Endothelial cell of umbilical vein (primary cell): ENCODE results near the gene TMEM139. TPM values are rescaled to one million over a fixed set of nuclear protein-coding genes. Genes with fewer than 3 reads are reported as not detected.

ENCODE experiments used
- BruUV-seq: library from RNA; stranded (reverse); fragments of 400-500 nt; replicated peaks from 2 replicates; lab custom pipeline; 2021; lab: Mats Ljungman, UMichigan
- CTCF ChIA-PET: fragments of 300-600, 350-600 bp; sonication (Branson Sonifier 250); formaldehyde crosslinking; loops from one replicate; lab custom pipeline; 2021; ENCODE audit warnings: antibody characterized with exemption, inconsistent platforms; lab: Charles Lee
- POLR2A ChIA-PET: fragments of 300-600, 350-600 bp; sonication (Branson Sonifier 250); formaldehyde crosslinking; loops from one replicate; lab custom pipeline; 2021; ENCODE audit warnings: antibody characterized with exemption, inconsistent platforms; lab: Charles Lee
- DNase-seq: peaks from one replicate; pipeline ENCODE4 v3.0.0-alpha.2; 2011; ENCODE audit warnings: low read depth, low spot score
- FAIRE-seq: peaks from 2 replicates; lab custom pipeline; 2011; peaks lifted over from hg19 to GRCh38; lab: Jason Lieb, UNC
- H2AFZ ChIP-seq: 2 replicates; pipeline ENCODE4 v1.6.0; 2012; ENCODE audit warnings: low read depth, low read length, control low read depth, inconsistent platforms
- H3K27ac ChIP-seq: 2 replicates; pipeline ENCODE4 v1.5.1; 2011; ENCODE audit warnings: low read depth, mild to moderate bottlenecking, control low read depth, low read length, moderate library complexity; ENCODE audit not compliant: insufficient read depth
- H3K27me3 ChIP-seq, 2 experiments: 2 replicates each; pipeline versions ENCODE4 v1.6.0 to v1.6.1; 2011; ENCODE audit warnings: low read length in 2 of 2, mixed read lengths in 1 of 2; ENCODE audit not compliant: control insufficient read depth in 2 of 2, insufficient read depth in 2 of 2
- H3K36me3 ChIP-seq, 2 experiments: 2 replicates in 1 of 2; 3 replicates in 1 of 2; pipeline ENCODE4 v1.5.1; 2011; ENCODE audit warnings: low read length in 2 of 2, mild to moderate bottlenecking in 1 of 2, moderate library complexity in 1 of 2; ENCODE audit not compliant: control insufficient read depth in 2 of 2, insufficient read depth in 2 of 2; ENCODE audit errors: extremely low read depth in 1 of 2
- H3K4me1 ChIP-seq: 3 replicates; pipeline ENCODE4 v1.5.1; 2011; ENCODE audit warnings: mild to moderate bottlenecking, low read length; ENCODE audit not compliant: control insufficient read depth, insufficient read depth; ENCODE audit errors: extremely low read depth
- H3K4me2 ChIP-seq: 2 replicates; pipeline ENCODE4 v1.6.1; 2011; ENCODE audit warnings: low read length, control low read depth, mixed read lengths; ENCODE audit not compliant: insufficient read depth
- H3K4me3 ChIP-seq, 3 experiments: fragments of 200-600 bp in 1 of 3; sonication (generic), shearing (Covaris generic) in 1 of 3; replicated peaks in 1 of 3; 2 replicates each; pipeline ENCODE4 v1.5.1; 2011 to 2016; ENCODE audit warnings: control low read depth in 3 of 3, low read length in 3 of 3, mild to moderate bottlenecking in 2 of 3, inconsistent platforms in 1 of 3, low read depth in 1 of 3, moderate library complexity in 1 of 3; ENCODE audit not compliant: insufficient read depth in 1 of 3
- H3K79me2 ChIP-seq: 2 replicates; pipeline ENCODE4 v1.6.0; 2012; ENCODE audit warnings: low read length, inconsistent platforms; ENCODE audit not compliant: control insufficient read depth, insufficient read depth
- H3K9ac ChIP-seq: replicated peaks from 2 replicates; pipeline ENCODE3; 2011; ENCODE audit warnings: low read length, control low read depth; ENCODE audit not compliant: insufficient read depth; ENCODE audit errors: extremely low read depth
- H3K9me1 ChIP-seq: replicated peaks from 3 replicates; pipeline ENCODE4 v1.6.0; 2011; ENCODE audit warnings: mild to moderate bottlenecking, low read length; ENCODE audit not compliant: control insufficient read depth, insufficient read depth; ENCODE audit errors: extremely low read depth
- H3K9me3 ChIP-seq: replicated peaks from 2 replicates; pipeline ENCODE4 v1.5.1; 2012; ENCODE audit warnings: low read length, inconsistent platforms; ENCODE audit not compliant: control insufficient read depth, insufficient read depth
- H4K20me1 ChIP-seq: replicated peaks from 2 replicates; pipeline ENCODE3; 2011; ENCODE audit warnings: mild to moderate bottlenecking, low read length; ENCODE audit not compliant: control insufficient read depth, insufficient read depth; ENCODE audit errors: extremely low read depth
- CTCF ChIP-seq, 2 donors: IDR thresholded peaks; 1 replicate in 1 of 2; 2 replicates in 1 of 2; pipeline ENCODE4 v1.5.1; 2011; ENCODE audit warnings: low read length in 2 of 2, mild to moderate bottlenecking in 2 of 2, moderate library complexity in 2 of 2, control low read depth in 1 of 2, inconsistent platforms in 1 of 2, low read depth in 1 of 2; ENCODE audit not compliant: insufficient read depth in 1 of 2; ENCODE audit errors: extremely low read depth in 1 of 2
- EZH2 ChIP-seq: IDR thresholded peaks from 2 replicates; pipeline ENCODE4 v1.6.1; 2012; ENCODE audit warnings: borderline replicate concordance, low read depth, mild to moderate bottlenecking, moderate library complexity, low read length, inconsistent platforms; ENCODE audit not compliant: severe bottlenecking
- FOS ChIP-seq: IDR thresholded peaks from 2 replicates; pipeline ENCODE4 v1.6.1; 2011; ENCODE audit warnings: mild to moderate bottlenecking, low read length, moderate library complexity, borderline replicate concordance; ENCODE audit not compliant: insufficient read depth
- GATA2 ChIP-seq: IDR thresholded peaks from 2 replicates; pipeline ENCODE4 v1.7.0; 2011; ENCODE audit warnings: low read depth, mild to moderate bottlenecking, moderate library complexity, mixed read lengths, low read length; ENCODE audit not compliant: insufficient read length, insufficient read depth
- JUN ChIP-seq: IDR thresholded peaks from 2 replicates; pipeline ENCODE4 v1.6.1; 2011; ENCODE audit warnings: borderline replicate concordance, low read depth; ENCODE audit not compliant: insufficient read length, insufficient read depth
- MAX ChIP-seq: IDR thresholded peaks from 2 replicates; pipeline ENCODE4 v1.6.1; 2011; ENCODE audit not compliant: insufficient read depth, insufficient read length
- MYC ChIP-seq: IDR thresholded peaks from one replicate; pipeline ENCODE4 v1.6.1; 2011; ENCODE audit warnings: mild to moderate bottlenecking, low read depth, low read length
- POLR2A ChIP-seq: IDR thresholded peaks from 2 replicates; pipeline ENCODE4 v1.6.1; 2012; ENCODE audit warnings: low read depth, mild to moderate bottlenecking, control low read depth, low read length
- POLR2AphosphoS5 ChIP-seq: IDR thresholded peaks from 2 replicates; pipeline ENCODE4 v1.6.1; 2012; ENCODE audit warnings: low read depth, mild to moderate bottlenecking, control low read depth, low read length, moderate library complexity; ENCODE audit not compliant: insufficient read depth
- dilution Hi-C: fragments of 300-500 bp; cut with MboI; formaldehyde crosslinking; loops from one replicate; pipeline ENCODE4 v1.15.0; 2019; ENCODE audit warnings: low sequenced_read_pairs; ENCODE audit not compliant: extremely low pct_ligation_motif_present
- intact Hi-C: fragments of 100-400 bp; cut with micrococcal nuclease; formaldehyde crosslinking; loops from one replicate; pipeline ENCODE4 v1.10.0; 2022
- polyA plus RNA-seq, 4 experiments: library from polyadenylated mRNA; depleted of rRNA in 3 of 4; stranded (reverse) in 3 of 4; unstranded in 1 of 4; fragments of >200 nt; gene quantifications; 2 replicates each; pipeline versions ENCODE4 v1.2.1 to v1.2.3, GENCODE V29; 2011 to 2012; ENCODE audit warnings: missing spikeins in 1 of 4
- total RNA-seq: library from RNA; stranded (reverse); gene quantifications from 2 replicates; pipeline ENCODE4 v1.2.3, GENCODE V29; 2021

TMEM139 gene
- total and polyA plus RNA-seq, 2 donors (not counting 3 experiments of a cell fraction or from before 2014, with no cell fraction given), result 0.37 TPM; not detected in 1

GRCh38 chr7:143322760-143323633, 38.2 kb downstream of the TMEM139 start:
- CTCF ChIA-PET, result interaction anchor here (1.2 to 2.1 kb wide), 3 partner anchors 22 to 83 kb away, joined by 3 to 6 read pairs (median 4); no protein-coding TSS in a partner anchor
- Histone ChIP-seq H3K27me3 (no peaks in the 10 kb centered on the region), H4K20me1 (no peaks in the 10 kb centered on the region), H3K79me2 (no peaks in the 10 kb centered on the region), H3K4me3 (no peak overlapping the region), H3K4me1 (no peaks in the 10 kb centered on the region), H3K27ac (no peak overlapping the region), H2AFZ (peak overlapping the region; percentile 63), H3K9me1 (no peaks in the 10 kb centered on the region), H3K36me3 (no peaks in the 10 kb centered on the region), H3K9me3 (no peaks in the 10 kb centered on the region), H3K4me2 (no peak overlapping the region), H3K9ac (no peak overlapping the region)
- dilution Hi-C loops (no loop called here), intact Hi-C loops (no loop called here)
- POLR2A ChIA-PET, result no interaction called here
- DNase-seq (peak; percentile 54), FAIRE-seq (no peak)
- no peak for TF ChIP-seq EZH2
- TF ChIP-seq CTCF (IDR thresholded peaks at IDR 0.05; ENCODE audit: extremely low read depth in 1 of 2, insufficient read depth in 1 of 2, low read depth in 1 of 2, low read length in 2 of 2), result no peak
- TF ChIP-seq GATA2, result no peak
- TF ChIP-seq MAX, result no peak
- no peak for TF ChIP-seq POLR2AphosphoS5
- TF ChIP-seq POLR2A, result no peak
- no peak for TF ChIP-seq FOS
- TF ChIP-seq MYC, result no peak
- no peak for TF ChIP-seq JUN
- BruUV-seq, result no TSS peak
